GM19468 (cell line): Measurements from ENCODE around the gene FAM78B.

ENCODE experiments used
- ATAC-seq: cut with Tn5 transposase; IDR thresholded peaks from one replicate; pipeline ENCODE4 v1.9.1; 2021; ENCODE audit warnings: mild to moderate bottlenecking, moderate library complexity, moderate number of reproducible peaks; ENCODE audit not compliant: unreplicated experiment; ENCODE audit errors: extremely low read depth

The FAM78B gene

DNA sequence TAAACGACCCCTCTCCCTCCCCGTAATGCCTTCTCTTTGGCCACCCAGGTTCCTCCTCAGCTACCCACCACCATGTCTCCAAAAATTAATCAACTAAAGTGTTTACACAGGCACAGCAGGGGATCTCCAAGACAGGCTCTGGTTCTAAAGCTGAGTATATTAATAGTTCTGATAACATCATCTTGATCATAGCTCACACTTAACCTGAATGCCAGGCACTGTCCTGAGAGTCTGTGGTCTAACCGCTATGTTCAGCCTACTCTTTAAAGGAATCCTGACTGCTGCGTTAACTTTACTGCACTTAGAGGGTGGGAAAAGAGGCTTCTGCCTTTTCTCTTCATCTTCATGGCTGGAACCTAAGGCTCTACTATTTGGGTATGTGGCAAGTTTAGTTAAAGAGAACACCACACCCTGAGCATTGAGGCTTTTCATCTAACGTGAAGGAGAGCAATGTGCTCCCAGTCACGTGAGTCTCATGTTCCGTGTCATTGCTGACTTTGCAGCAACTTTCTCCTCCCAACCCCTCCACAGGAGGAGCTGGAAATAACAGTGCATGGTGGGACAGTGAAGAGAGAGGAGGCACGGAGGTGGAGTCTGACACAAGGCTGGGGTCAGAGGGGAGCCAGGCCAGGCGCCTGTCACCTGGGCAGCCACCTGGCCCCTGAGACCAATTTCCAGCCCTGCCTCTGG lies 86.4 kb downstream of the FAM78B start:
- ATAC-seq: no peak

DNA sequence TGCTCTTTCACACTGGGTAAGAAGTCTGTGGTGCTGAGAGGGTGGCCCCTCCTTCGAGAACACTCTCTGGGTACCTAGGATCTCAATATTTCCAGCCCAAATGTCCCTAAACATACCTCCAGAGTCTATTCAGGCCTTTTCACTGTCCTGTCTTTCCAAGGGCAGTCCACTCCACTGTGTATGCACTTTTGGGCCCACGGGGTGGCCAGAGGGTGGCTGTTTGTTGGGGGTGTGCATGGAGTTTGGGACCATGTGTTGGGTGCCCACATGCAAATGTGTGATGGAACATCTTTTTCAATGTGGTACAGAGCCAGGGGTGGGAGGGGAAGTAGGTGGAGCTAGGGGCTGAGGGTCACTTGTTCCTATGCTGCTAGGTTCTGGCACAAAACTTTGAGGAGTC lies 87.5 kb downstream of the FAM78B start:
- no peak for ATAC-seq

DNA sequence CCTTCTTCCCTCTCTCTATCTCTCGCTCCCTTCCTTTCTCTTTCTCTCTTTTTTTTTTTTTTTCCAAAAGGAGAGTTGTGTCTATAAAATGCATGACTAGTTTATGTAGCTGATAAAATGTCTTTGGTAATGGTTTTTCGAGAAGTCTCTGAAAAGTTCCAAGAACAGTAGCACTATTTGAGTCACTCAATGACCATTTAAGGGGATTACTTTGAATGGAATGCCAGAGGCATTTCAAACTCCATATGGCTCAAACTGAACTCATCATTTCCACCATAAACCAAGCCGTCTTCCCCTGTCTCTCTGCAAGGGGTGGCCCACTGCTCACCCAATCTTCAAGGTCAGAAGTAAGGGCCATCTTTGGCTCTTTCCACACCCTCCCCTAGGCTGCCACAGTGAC lies 93.3 kb downstream of the FAM78B start:
- no peak for ATAC-seq

DNA sequence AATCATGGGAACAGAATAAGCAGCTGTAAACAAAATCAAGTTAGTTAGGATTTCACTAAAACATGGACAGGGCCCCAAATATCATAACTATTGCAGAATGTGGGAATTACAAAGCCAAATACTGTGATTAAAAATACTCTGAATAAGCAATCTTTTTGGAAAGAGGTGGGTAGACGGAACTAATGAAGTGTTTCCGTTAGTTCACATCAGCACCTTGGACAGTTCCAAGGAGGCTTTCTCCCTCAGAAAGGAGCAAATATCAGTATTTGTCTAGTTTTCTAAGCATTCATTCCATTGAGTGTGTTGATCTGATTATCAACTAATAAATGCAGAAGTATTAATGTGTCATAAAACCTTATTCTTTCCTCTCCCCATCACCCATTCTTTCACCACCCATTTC lies 97.4 kb downstream of the FAM78B start:
- no peak for ATAC-seq

DNA sequence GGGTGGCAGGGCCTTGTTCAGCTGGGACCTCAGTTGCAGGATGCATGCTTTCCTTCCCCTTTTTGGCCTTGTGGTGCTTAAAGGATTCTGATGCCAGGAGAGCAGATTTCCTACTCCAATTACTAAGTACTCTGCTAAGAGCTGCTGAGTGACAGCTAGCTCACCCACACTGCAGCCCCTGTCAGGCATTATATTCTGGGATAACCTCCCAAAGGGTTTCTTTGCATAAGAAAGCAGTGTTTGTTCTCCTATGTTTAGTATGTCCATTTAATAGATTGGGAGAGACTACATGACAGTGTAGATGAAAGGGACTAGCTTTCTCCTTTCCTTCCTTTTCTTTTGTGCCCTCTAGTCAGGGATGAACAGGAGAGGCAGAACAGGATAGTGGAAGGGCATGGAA lies 100.7 kb downstream of the FAM78B start:
- ATAC-seq: no peak

DNA sequence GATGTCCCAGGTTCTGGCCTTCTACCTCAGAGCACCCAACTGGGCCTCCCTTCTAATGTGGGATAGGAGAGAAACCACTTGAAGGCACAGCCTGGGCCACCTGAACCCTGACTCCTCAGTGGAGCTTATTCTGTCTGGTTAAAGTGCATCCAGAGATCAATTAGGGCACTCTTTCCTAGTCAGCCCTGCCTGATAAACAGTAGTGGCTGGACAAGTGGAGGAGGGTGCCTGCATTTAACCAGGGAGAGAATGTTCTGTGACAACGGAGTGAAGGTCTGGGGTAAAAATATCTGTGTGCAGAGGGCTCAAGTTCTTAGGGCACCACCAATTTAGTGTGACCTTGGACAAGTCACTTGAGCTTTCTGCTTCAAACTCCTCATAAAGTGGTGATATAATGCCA lies 101.8 kb downstream of the FAM78B start:
- ATAC-seq: no peak

DNA sequence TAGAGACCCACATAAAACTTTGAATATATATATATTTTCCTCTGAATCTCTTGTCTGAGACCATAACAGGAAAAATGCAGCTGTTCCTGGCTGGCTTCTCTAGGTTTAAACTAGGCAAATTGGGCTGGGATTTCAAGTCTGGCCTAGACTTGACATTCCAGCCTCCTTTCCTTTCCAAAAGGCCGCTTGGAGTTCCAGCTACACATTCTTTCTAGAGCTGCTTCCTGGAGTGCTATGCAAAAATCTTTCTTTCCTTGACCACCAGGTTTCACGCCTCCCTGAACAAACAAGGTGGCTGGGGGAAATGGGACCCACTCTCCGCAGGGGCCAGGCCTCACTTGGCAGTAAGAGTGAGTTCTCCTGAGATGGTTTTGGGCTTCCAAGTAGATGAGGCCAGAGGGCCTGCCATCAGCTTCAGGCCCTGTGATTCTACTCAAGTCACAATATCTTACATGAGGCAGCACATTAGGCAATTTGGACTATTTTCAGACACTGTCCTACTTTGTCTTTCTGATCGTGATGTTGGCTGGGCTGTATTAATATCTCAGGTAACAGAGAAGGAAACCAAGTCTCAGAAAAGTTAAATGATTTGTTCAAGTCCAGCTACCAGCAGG lies 102.4 kb downstream of the FAM78B start:
- ATAC-seq: no peak

DNA sequence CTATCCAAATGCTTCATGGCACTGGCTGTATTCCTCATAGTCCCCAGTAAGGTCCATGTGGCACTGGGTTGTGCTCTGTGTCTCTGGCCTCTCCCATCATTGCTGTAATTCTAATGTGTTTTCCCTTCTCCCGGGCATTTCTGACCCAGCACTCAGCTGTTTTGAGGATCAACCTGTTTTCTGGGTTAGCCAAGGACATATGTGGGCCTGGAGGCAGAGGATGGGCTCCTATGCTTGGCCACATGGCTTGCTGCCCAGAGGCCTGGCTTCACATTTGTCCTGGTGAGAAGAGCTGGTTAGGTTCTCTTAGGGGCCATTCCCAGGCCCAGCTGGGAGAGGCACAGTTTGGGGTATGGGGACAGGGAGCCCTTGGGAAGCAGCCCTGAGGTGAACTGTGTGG lies 103.1 kb downstream of the FAM78B start:
- ATAC-seq: no peak

DNA sequence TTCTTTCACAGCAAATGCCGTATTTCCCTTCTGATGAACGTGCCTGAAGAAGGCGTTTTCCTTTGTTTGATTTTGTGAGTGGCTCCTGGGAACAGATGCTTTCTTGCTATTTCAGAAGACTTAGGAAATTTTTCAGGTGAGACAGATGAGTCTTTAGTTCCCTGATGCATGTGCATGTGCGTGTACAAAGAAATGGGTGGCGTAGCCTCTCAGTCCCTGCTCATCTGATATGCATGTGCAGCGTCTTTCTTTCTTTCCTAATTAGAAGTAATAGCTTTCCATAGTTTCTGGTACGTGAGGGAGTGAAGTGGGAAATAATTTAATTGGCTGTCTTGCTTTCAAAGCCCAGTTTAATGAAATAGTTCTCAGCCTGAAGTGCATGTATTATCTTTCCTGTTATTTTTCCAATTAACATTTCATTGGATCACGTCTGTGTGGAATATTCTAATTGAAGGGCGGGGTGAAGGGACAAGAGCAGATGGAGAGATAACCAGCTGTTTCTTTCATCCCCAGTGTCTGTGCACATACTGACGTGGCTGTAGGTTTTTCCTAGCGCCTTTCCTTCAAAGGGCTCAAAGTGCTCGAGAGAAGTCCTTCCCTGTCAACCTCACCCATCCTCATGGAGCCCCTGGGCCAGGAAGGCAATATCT lies 104.3 kb downstream of the FAM78B start:
- ATAC-seq: no peak

DNA sequence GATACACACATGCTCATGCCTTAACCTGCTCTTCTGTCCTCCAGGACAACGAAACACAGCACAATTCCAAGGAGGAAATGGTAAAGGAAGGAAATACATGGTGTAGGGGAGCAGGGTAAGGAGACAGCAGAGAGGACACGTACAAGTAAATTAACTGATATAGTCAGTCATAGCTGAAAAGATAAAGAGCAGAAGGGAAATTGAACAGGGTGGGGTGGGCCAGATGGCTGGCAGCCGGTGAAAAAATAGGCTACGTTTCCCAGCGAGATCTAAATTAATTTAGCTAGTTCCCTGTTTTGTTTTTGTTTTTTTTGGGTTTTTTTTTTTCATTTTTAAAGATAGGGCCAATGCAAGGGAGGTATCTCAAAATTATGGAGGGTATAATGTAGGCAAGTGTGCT lies 109.2 kb downstream of the FAM78B start:
- no peak for ATAC-seq

DNA sequence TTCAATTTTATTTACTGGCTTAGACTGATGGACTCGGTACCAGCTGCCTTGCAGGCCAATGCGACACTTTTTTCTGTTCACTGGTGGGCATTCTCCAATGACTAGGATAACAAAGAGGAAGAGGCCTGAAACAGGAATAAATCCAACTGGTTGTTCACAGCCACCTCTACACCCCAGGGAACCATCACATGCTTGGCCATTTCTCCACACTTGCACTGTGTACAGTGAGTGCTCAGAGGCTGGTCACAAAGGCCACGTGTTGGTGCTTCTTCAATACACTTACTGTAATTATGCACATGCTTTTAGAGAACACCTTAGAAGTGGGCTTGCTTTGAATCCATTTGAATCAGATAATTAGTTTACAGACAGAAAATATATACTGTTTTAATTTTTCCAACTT lies 113.4 kb downstream of the FAM78B start:
- no peak for ATAC-seq

DNA sequence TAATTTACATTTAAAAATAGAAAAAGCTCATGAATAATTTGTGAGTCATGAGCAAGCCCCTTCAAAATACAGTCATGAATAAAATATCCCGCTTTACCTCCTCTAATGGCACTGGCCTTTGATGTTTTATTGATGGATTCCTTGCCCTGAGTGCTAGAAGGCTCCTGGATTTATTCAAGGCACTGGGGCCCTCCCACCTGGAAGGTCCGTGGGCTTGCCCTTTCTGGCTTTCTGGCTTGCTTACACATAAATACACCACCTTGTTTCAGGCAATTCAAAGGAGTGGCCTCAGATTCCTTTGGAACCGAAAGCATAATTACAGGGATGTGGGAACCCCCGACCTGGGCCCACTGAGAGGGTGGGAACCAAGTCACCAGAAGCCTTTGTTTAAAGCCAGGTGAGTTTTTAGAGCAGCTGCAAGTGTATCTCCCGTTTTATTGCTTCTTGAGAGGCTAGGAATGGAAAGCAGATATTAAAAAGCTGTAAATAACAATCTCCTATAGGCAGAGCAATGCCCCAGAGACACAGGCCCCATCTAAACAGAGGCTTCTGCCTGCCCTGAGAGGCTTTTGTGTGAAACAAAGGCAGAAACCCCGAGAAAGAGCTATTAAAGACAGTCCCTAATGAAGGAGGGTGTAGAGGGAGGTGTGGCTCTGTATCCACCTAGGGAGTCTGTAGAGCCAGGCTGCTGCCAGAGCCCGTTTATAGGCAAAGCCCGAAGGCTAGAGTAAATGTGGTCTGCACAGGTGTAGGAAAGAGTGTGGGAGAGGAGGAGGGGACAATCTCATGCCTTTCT lies 126.4 kb downstream of the FAM78B start:
- no peak for ATAC-seq

DNA sequence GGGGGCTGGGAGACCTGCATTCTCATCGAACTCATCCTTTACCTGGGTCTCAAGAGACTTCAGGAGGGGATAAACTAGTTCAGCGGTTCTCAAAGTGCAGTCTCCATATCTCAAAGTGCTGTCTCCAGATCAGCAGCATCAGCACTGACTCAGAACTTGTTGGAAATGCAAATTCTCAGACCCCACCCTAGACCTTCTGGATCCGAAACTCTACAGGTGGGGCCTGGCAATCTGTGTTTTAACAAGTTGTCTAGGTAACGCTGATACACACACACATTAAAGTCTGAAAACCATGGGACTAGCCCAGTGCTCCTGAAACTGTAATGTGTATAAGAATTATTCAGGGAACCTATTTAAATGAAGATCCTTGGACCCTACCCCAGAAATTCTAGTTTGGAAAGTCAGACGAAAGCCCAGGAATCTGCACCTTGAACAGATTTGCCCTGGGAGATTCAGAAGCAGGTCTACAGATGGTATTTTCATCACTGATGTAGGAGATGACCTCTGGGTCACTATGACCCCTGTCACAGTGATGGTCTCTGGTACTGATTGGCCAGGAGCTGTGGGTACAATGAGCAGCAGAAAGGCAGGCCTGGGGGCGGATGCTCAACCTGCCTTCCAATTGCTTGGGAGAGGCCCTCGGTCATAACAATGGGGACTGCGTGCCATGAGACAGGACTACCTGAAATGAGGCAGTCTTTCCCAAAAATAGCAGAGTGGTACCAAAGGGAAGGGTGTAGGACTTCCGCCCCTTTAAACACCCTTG lies 127.2 kb downstream of the FAM78B start:
- ATAC-seq: no peak

DNA sequence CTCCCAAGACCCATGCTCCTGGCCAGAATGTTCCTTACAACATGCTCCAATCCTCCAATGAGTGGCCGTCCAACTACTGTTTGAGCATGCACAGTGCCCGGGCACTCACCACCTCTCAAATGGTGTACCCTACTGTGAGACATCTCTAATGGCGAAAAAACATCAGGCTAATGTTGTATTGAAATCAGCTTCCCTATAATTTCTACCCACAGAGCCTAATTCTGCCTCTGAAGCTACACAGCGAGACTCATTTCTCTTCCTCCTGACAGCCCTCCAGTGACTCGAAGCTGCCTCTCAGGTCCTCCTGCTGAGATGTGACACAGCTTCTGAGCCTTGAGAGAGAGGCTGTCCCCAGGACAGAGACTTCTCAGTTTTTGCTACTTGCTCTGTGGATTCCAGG lies 130.7 kb downstream of the FAM78B start:
- no peak for ATAC-seq

DNA sequence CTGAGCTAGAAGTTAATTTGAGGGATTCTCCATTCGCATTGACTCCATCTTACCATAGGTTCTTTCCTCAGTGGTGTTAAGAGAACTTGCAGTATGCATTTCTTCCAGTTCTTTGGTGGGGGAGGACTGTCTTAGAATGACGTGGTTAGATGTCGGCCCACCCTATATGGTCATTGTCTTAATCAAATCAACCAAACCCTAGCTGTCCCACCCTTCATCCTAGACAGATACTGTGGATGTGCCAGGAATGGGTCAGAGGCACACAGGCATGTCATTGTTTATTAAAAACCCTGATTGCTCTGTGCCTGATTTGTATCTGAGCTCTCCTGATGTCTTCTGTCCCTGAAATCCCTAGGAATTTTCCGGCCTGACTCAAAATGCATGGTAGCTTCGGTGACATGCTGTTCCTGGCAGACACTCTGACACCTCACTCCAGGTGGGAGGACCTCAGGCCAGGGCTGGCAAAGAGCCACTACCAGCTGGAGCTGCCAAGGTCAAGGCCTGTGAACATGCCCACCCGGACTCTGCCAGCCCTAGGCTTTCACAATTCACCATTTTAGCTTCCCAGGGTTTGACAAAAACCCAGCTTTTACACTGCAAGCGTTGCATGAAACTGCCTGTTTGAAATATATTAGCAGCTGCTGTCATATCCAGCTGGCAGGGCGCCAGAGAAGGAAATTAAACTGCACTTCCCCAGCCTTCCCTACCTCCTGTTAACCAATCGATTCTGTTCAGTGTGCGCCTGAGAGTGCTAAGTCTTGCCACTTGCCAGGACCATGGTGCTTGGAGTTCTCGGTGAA lies 134.0 kb downstream of the FAM78B start:
- ATAC-seq: no peak

DNA sequence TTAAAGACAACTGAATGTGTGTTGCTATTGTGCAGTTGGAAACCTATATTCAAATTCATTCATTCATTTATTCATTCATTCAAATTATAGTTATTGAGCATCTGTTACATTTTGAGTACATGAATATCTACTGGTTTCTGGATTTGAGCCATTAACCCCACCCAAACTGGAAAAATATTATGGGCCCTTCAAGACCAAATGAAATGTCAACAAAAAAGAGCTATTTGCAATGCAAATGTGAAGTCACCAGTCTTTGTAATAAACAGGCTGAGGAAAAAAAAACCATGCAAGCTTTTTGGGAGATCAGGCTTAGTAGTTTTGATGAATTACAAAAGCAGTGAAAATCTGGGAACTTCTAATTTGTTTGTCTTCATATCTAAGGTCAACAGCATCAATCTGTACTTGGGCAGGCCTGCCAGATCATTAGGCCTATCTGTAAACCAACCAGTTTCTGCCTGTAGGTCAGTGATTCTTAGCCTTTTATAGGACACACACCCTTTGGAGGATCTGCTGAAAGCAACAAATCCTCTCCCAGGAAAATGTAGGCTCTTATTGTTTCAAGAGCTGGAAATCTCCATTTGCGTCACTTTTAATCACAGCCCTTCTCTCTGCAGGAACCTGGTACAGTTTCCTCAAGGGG lies 134.7 kb downstream of the FAM78B start:
- no peak for ATAC-seq

DNA sequence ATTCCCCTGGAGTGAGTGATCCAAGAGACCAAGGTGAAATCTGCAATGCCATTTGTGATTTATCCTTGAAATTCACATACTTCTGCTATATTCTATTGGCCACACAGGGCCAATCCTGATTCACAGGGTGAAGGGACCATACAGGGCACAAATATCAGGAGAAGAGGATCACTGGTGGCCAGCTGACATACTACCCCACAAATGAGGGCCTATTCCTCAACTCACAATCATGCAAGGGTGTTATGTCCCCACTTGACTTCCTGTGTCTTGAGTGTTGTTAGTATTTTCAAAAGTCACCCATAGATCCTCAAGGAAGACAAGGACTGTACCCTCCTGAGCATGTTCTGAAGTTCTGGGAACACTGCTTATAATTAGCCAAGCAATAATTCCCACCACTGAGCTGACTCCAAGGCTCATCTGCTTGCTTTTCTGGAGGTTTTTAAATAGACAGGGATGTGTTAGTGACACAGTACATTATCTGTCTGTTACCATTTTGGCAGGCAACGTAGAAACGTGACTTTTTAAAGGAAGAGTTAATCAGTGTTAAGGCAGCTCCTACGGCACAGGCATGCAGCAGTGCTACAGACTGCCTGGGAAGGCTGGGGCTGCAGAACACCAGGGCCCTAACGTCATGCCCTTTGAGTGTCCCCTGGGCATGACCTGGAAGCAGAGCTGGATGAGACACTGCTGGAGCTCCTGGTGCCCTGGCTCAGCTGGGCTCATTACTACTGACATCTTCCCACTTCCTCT lies 137.4 kb downstream of the FAM78B start:
- ATAC-seq: no peak

DNA sequence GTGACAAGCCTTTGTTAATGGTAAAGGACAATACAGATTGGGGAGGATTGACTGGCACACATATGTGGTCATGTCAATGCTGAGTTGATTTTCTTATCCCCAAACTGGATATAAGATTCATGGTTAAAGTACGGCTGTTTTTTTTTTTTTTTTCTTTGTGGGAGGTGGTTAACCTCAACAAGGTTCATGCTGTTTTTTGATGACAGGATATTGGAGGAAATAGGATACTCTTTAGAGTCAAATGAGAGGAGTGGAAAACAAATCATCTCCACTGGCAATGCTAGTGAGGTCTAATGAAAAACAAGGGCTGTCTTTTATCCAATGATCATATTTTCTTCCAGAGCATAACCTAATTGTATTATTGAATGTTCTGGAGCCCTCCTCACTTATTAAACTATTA lies 140.2 kb downstream of the FAM78B start:
- ATAC-seq: no peak
